Measurements from ENCODE around the gene ELK3.
"Not testable (repeated sequence)": the region's sequence is repeated elsewhere in the genome, so short reads cannot be mapped to it uniquely, and the experiment has no call there.

The ELK3 gene

DNA sequence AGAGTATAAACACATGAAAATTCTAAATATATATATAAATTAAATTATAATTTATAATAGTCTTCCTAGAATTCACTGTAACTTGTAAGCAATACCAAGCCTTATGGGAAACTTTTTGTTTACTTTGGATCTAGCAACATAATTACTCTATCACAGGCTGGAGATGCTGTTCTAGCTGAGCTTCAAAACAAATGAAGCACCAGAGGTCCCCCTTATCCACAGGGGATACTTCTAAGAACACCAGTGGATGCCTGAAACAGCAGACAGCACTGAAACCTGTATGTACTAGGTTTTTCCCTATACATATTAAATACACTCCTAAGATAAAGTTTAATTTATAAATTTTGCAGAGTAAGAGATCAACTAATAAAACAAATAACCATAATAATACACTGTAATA, 109.5 kb downstream of the ELK3 start:
- no peak for DNase-seq (ENCODE audit: low read depth, low spot score)

DNA sequence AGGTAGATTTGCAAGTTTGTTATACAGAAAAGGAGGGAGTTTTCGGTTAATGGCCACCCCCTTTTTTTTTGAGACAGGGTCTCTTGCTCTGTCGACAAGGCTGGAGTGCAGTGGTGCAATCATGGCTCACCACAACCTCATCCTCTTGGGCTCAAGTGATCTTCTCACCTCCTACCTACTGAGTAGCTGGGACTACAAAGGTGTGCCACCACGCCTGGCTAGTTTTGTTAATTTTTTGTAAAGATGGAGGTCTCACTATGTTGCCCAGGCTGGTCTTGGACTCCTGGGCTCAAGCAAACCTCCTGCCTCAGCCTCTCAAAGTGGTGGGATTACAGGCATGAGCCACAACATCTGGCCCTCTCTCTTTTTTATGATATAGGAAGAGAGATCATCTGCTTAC, 111.5 kb downstream of the ELK3 start:
- no peak for DNase-seq (ENCODE audit: low read depth, low spot score)

DNA sequence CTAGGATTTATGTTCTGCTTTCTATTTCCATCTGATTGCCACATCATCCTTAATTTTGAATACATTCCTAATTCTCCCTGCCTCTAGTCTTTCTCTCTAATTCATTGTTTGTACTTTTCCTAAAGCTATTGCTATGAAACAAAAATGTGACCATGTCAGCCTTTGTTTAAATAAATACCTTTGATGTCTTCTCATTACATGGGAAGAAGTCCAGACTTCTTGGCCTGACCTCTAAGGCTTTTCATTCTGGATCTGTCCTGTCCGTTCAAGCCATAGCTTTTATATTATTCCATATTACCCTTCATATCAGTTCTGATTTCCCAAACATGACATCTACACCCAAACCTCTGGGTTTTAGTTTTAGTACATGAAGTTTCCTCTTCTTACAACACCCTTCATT, 114.7 kb downstream of the ELK3 start:
- DNase-seq (ENCODE audit: low read depth, low spot score): no peak

DNA sequence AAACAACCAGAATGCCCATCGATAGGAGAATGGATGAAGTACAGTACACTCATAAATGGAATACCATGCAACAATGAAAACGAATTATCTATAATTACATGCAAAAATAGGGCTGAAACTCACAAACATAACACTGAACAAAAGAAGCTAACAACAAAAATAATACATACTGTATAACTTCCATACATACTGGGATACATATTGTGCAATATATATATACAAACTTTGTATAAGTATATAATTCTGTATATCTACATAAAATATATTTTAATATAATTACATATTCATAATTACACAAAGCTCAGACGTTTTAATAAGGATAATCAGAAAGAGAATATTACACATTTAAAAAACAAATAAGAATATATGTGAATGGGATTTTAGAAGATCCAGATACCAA, 115.9 kb downstream of the ELK3 start:
- no peak for DNase-seq (ENCODE audit: low read depth, low spot score)

DNA sequence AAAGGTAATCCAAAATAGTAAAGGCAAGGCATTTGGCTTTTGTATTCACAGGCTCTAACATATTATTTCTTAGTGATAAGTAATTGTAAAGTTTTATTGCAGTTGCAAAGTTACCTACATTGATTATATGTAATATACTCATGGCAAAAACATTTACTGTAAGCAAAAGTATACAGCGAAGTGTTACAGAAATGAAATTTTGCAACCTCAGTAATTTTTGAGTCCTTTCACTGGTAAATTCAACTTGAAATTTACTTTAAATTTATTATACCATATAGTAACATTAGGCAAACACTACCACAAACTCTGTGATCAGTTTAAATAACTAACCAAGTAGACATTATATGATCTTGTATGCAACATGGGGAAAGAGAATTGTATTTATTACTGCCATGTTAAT, 117.0 kb downstream of the ELK3 start:
- DNase-seq (ENCODE audit: low read depth, low spot score): no peak

DNA sequence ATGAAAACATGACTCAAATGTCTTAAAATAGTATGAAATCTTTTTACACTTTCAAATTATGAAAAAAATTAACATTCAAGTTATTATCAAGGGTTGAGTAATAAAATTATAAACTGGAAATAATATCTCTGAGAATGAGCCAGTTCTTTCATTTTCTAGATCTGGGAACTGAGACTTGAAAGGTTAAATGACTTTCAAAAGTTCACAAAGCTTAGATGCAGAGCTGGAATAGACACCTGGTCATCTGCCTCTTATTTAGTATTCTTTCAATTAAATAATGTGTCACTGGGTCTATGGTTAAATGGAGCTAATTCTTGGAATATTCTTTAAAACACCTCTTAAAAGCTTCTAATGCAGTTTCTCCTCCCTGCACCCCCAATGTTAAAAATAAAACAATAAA, 119.4 kb downstream of the ELK3 start:
- no peak for DNase-seq (ENCODE audit: low read depth, low spot score)

DNA sequence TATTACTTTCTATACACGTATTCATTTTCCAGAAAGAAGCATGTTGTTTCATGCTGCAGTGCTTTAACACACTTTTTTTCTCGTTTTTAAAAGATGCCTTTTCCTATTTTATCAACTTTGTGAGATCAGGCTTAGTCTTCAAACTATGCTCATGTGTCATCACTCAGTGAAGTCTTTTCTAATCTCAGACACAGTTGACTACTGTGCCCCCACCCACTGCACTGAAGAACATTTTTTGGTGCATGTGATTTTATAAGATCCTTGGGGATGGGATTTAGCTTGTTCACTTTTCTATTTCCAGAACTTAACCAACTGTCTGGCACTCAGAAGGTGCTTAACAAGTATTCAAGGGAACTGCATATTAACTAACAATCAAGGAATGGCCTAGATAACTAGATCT, 120.5 kb downstream of the ELK3 start:
- DNase-seq (ENCODE audit: low read depth, low spot score): no peak

DNA sequence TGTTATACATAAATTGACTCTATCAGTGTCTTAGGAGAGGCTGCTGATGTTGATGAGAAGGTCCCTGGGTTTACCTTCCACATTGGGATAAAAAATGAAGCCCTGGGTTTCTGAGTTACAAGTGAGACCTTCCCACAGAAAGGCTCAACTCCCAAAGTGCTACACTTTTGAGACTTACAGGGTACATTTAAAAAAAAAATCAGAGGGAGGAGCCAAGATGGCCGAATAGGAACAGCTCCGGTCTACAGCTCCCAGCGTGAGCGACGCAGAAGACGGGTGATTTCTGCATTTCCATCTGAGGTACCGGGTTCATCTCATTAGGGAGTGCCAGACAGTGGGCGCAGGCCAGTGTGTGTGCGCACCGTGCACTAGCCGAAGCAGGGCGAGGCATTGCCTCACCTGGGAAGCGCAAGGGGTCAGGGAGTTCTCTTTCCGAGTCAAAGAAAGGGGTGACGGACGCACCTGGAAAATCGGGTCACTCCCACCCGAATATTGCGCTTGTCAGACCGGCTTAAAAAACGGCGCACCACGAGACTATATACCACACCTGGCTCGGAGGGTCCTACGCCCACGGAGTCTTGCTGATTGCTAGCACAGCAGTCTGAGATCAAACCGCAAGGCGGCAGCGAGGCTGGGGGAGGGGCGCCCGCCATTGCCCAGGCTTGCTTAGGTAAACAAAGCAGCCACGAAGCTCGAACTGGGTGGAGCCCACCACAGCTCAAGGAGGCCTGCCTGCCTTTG, 121.7 kb downstream of the ELK3 start:
- not testable (repeated sequence) for DNase-seq (ENCODE audit: low read depth, low spot score)

DNA sequence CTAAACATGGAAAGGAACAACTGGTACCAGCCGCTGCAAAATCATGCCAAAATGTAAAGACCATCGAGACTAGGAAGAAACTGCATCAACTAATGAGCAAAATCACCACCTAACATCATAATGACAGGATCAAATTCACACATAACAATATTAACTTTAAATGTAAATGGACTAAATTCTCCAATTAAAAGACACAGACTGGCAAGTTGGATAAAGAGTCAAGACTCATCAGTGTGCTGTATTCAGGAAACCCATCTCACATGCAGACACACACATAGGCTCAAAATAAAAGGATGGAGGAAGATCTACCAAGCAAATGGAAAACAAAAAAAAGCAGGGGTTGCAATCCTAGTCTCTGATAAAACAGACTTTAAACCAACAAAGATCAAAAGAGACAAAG, 123.6 kb downstream of the ELK3 start:
- not testable (repeated sequence) for DNase-seq (ENCODE audit: low read depth, low spot score)
